Fibroblast of the conjunctiva (primary cell): ENCODE measurements around the gene CTIF.

ENCODE experiments used
- DNase-seq: peaks from one replicate; pipeline ENCODE4 v3.0.0-alpha.2; 2010; ENCODE audit warnings: low read depth

The CTIF gene

GRCh38 chr18:48777026-48777743 lies 238.4 kb downstream of the CTIF start:
- DNase-seq: peak; percentile 14

- DNase-seq: no peak
Observed at GRCh38 chr18:48777744-48778116, 238.9 kb downstream of the CTIF start.

GRCh38 chr18:48778344-48779011 lies 239.6 kb downstream of the CTIF start:
- DNase-seq: no peak

GRCh38 chr18:48779462-48779861 lies 240.6 kb downstream of the CTIF start:
- DNase-seq: no peak

GRCh38 chr18:48780201-48780912 lies 241.5 kb downstream of the CTIF start:
- DNase-seq: no peak

- no peak for DNase-seq
Observed at GRCh38 chr18:48780913-48781162, 242.0 kb downstream of the CTIF start.

- DNase-seq: no peak
Observed at GRCh38 chr18:48781163-48781987, 242.5 kb downstream of the CTIF start.

GRCh38 chr18:48781988-48782363 lies 243.1 kb downstream of the CTIF start:
- DNase-seq: no peak

GRCh38 chr18:48782381-48782861 lies 243.6 kb downstream of the CTIF start:
- DNase-seq: no peak

- DNase-seq: no peak
Observed at GRCh38 chr18:48783616-48784520, 245.0 kb downstream of the CTIF start.

- DNase-seq: no peak
Observed at GRCh38 chr18:48784656-48785055, 245.8 kb downstream of the CTIF start.

GRCh38 chr18:48785091-48785614 lies 246.3 kb downstream of the CTIF start:
- DNase-seq: no peak

GRCh38 chr18:48785736-48786454 lies 247.1 kb downstream of the CTIF start:
- no peak for DNase-seq

- no peak for DNase-seq
Observed at GRCh38 chr18:48786455-48787202, 247.8 kb downstream of the CTIF start.

GRCh38 chr18:48787203-48788151 lies 248.6 kb downstream of the CTIF start:
- DNase-seq: no peak

GRCh38 chr18:48788373-48788772 lies 249.5 kb downstream of the CTIF start:
- DNase-seq: no peak

- DNase-seq: no peak
Observed at GRCh38 chr18:48789259-48789812, 250.5 kb downstream of the CTIF start.

- DNase-seq: no peak
Observed at GRCh38 chr18:48790226-48790863, 251.5 kb downstream of the CTIF start.
